Measurements from ENCODE around the gene TECR. TPM values are rescaled to one million over a fixed set of nuclear protein-coding genes. Genes with fewer than 3 reads are reported as not detected.
A peak's percentile ranks its signal among the peaks of the same experiment; 100 is the strongest.

TECR gene
- total and polyA plus RNA-seq, 9 of the 15 experiments (the other 6 are each of a cell fraction or from before 2014, with no cell fraction given), result 29.3 to 211 (median 81.4) TPM

- TF ChIP-seq COPS2 (conservative IDR thresholded peaks at IDR 0.05) (no peak), GABPB1 (CRISPR knock-in tag; IDR thresholded peaks at IDR 0.05) (peak; percentile 82), ZNF165 (CRISPR knock-in tag; IDR thresholded peaks at IDR 0.05; ENCODE audit: borderline replicate concordance) (no peak), SIN3A (IDR thresholded peaks at IDR 0.05; ENCODE audit: borderline replicate concordance in 2 of 2, control insufficient read depth in 1 of 2, low read depth in 2 of 2, low read length in 2 of 2) (peak; percentile 83 to 86; a peak in 3 of 4 replicates), RBBP5 (IDR thresholded peaks at IDR 0.05; ENCODE audit: borderline replicate concordance, insufficient read depth, low read length, poor library complexity, severe bottlenecking) (peak; percentile 79), NR1H2 (CRISPR knock-in tag; IDR thresholded peaks at IDR 0.05) (0 out of 2 replicates have a peak, but pooled peaks have one; percentile 53), E2F6 (IDR thresholded peaks at IDR 0.05; ENCODE audit: borderline replicate concordance in 1 of 2, extremely low read depth in 1 of 2, insufficient read depth in 1 of 2, insufficient read length in 1 of 2, low read depth in 1 of 2, low read length in 1 of 2, poor library complexity in 1 of 2, severe bottlenecking in 1 of 2) (peak in 1 of 2 experiments; percentile 23), MEF2D (tag; conservative IDR thresholded peaks at IDR 0.05; ENCODE audit: low read depth) (no peak), ATF1 (CRISPR knock-in tag; IDR thresholded peaks at IDR 0.05) (no peak), ATF1 (tag; IDR thresholded peaks at IDR 0.05) (0 out of 2 replicates have a peak, but pooled peaks have one; percentile 48), CHD1 (IDR thresholded peaks at IDR 0.05; ENCODE audit: low read length) (peak; percentile 65), NRF1 (conservative IDR thresholded peaks at IDR 0.05 in 1 of 2, IDR thresholded peaks at IDR 0.05 in 1 of 2) (no peak; a peak in 2 of 4 replicates), TARDBP (IDR thresholded peaks at IDR 0.05) (peak; percentile 63; the same call in 1 of the 2 replicates), FUS (optimal IDR thresholded peaks at IDR 0.05; ENCODE audit: low read depth, low read length) (no peak), TBP (optimal IDR thresholded peaks at IDR 0.05; ENCODE audit: low read depth, low read length) (peak; percentile 95), MYC (IDR thresholded peaks at IDR 0.05; ENCODE audit: low read depth, low read length) (peak; percentile 55; the same call in 1 of the 2 replicates), MYC (CRISPR knock-in tag; IDR thresholded peaks at IDR 0.05; ENCODE audit: borderline replicate concordance, low read depth) (no peak), OTX1 (CRISPR knock-in tag; IDR thresholded peaks at IDR 0.05) (0 out of 2 replicates have a peak, but pooled peaks have one; percentile 56), LEF1 (IDR thresholded peaks at IDR 0.05) (no peak), CHCHD3 (CRISPR knock-in tag; IDR thresholded peaks at IDR 0.05) (0 out of 2 replicates have a peak, but pooled peaks have one; percentile 35), ZNF639 (CRISPR knock-in tag; conservative IDR thresholded peaks at IDR 0.05 in 1 of 2, IDR thresholded peaks at IDR 0.05 in 1 of 2) (peak in 1 of 2 experiments; percentile 49; a peak in 2 of 4 replicates), TFAP4 (CRISPR knock-in tag; IDR thresholded peaks at IDR 0.05; ENCODE audit: borderline replicate concordance) (peak; percentile 54), MEIS2 (IDR thresholded peaks at IDR 0.05; ENCODE audit: partially characterized antibody) (peak; percentile 2)
- TF ChIP-seq, protein P1, sequence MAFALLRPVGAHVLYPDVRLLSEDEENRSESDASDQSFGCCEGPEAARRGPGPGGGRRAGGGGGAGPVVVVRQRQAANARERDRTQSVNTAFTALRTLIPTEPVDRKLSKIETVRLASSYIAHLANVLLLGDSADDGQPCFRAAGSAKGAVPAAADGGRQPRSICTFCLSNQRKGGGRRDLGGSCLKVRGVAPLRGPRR (CRISPR knock-in tag; IDR thresholded peaks at IDR 0.05), result no peak
Observed at GRCh38 chr19:14517840-14518505, 11.4 kb upstream of the TECR start, which contains the start of gene DNAJB1 (continued).
